ENCODE measurements around the gene SH3BP4. TPM values are rescaled to one million over a fixed set of nuclear protein-coding genes. Genes with fewer than 3 reads are reported as not detected.

SH3BP4 gene
- total and polyA plus RNA-seq, 2 of the 13 experiments (the other 11 are each of a cell fraction or from before 2014, with no cell fraction given) = 34.6 to 99.1 TPM

DNA sequence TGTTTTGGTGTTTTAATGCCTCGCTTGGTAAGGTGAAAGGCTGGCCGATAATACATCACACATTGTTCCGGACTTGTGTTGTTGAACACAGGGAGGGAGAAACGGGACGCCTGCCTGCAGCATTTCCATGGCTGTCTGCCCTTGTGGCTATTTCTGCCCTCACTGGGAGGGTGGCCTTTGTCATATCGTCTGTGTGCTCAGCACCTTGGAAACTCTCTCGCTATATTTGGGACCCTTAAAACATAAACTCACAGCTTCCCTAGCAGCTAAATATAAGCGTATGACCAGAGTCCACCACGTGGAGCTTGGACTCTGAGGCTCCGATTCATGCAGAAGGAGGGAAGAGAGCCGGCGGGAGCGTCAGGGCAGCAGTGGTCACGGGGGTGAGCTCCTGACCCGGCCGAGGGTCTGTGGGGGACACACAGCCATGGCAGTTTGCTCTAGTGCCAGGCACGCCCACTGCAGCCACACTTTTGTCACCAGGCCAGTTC, 111.7 kb downstream of the SH3BP4 start (continued):
- no peak for TF ChIP-seq FOXM1 (CRISPR knock-in tag; IDR thresholded peaks at IDR 0.05)
- TF ChIP-seq, protein P1, sequence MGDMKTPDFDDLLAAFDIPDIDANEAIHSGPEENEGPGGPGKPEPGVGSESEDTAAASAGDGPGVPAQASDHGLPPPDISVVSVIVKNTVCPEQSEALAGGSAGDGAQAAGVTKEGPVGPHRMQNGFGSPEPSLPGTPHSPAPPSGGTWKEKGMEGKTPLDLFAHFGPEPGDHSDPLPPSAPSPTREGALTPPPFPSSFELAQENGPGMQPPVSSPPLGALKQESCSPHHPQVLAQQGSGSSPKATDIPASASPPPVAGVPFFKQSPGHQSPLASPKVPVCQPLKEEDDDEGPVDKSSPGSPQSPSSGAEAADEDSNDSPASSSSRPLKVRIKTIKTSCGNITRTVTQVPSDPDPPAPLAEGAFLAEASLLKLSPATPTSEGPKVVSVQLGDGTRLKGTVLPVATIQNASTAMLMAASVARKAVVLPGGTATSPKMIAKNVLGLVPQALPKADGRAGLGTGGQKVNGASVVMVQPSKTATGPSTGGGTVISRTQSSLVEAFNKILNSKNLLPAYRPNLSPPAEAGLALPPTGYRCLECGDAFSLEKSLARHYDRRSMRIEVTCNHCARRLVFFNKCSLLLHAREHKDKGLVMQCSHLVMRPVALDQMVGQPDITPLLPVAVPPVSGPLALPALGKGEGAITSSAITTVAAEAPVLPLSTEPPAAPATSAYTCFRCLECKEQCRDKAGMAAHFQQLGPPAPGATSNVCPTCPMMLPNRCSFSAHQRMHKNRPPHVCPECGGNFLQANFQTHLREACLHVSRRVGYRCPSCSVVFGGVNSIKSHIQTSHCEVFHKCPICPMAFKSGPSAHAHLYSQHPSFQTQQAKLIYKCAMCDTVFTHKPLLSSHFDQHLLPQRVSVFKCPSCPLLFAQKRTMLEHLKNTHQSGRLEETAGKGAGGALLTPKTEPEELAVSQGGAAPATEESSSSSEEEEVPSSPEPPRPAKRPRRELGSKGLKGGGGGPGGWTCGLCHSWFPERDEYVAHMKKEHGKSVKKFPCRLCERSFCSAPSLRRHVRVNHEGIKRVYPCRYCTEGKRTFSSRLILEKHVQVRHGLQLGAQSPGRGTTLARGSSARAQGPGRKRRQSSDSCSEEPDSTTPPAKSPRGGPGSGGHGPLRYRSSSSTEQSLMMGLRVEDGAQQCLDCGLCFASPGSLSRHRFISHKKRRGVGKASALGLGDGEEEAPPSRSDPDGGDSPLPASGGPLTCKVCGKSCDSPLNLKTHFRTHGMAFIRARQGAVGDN (CRISPR knock-in tag; IDR thresholded peaks at IDR 0.05) = peak; percentile 73
- TF ChIP-seq, protein P2, sequence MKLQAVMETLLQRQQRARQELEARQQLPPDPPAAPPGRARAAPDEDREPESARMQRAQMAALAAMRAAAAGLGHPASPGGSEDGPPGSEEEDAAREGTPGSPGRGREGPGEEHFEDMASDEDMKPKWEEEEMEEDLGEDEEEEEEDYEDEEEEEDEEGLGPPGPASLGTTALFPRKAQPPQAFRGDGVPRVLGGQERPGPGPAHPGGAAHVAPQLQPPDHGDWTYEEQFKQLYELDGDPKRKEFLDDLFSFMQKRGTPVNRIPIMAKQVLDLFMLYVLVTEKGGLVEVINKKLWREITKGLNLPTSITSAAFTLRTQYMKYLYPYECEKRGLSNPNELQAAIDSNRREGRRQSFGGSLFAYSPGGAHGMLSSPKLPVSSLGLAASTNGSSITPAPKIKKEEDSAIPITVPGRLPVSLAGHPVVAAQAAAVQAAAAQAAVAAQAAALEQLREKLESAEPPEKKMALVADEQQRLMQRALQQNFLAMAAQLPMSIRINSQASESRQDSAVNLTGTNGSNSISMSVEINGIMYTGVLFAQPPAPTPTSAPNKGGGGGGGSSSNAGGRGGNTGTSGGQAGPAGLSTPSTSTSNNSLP (IDR thresholded peaks at IDR 0.05; ENCODE audit: low read depth, low read length) = no peak
- TF ChIP-seq ZFP37 (CRISPR knock-in tag; IDR thresholded peaks at IDR 0.05; ENCODE audit: borderline replicate concordance) = 0 out of 2 replicates have a peak, but pooled peaks have one; percentile 22
- TF ChIP-seq ZIK1 (CRISPR knock-in tag; IDR thresholded peaks at IDR 0.05; ENCODE audit: borderline replicate concordance, low read depth) = 0 out of 2 replicates have a peak, but pooled peaks have one; percentile 43
- TF ChIP-seq ZNF232 (CRISPR knock-in tag; IDR thresholded peaks at IDR 0.05; ENCODE audit: borderline replicate concordance) = 0 out of 2 replicates have a peak, but pooled peaks have one; percentile 25
- TF ChIP-seq MLLT10 (CRISPR knock-in tag; IDR thresholded peaks at IDR 0.05) = no peak
- no peak for TF ChIP-seq ZBTB8A (CRISPR knock-in tag; IDR thresholded peaks at IDR 0.05; ENCODE audit: borderline replicate concordance, low read depth)
- TF ChIP-seq, protein P3, sequence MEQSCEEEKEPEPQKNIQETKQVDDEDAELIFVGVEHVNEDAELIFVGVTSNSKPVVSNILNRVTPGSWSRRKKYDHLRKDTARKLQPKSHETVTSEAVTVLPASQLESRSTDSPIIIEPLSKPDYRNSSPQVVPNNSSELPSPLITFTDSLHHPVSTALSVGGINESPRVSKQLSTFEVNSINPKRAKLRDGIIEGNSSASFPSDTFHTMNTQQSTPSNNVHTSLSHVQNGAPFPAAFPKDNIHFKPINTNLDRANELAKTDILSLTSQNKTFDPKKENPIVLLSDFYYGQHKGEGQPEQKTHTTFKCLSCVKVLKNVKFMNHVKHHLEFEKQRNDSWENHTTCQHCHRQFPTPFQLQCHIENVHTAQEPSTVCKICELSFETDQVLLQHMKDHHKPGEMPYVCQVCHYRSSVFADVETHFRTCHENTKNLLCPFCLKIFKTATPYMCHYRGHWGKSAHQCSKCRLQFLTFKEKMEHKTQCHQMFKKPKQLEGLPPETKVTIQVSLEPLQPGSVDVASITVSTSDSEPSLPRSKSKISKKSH (CRISPR knock-in tag; IDR thresholded peaks at IDR 0.05; ENCODE audit: borderline replicate concordance) = 0 out of 2 replicates have a peak, but pooled peaks have one; percentile 34
- TF ChIP-seq PCBP2 (optimal IDR thresholded peaks at IDR 0.05; ENCODE audit: low read depth, low read length, poor library complexity, severe bottlenecking) = no peak
- TF ChIP-seq NRL (CRISPR knock-in tag; IDR thresholded peaks at IDR 0.05; ENCODE audit: borderline replicate concordance) = peak; percentile 53; the same call in 1 of the 2 replicates

All from HepG2 (cell line).